Right lobe of liver (tissue), 4 donors: ENCODE data around the gene JAG1.

Source experiments
- CTCF ChIP-seq, 4 donors: fragments of 200-600 bp in 3 of 4; fragments of 450-650 bp in 1 of 4; IDR thresholded peaks; one replicate each; pipeline versions ENCODE4 v1.5.1 to v1.8.0; 2016 to 2022; ENCODE audit warnings: antibody characterized with exemption in 4 of 4, mild to moderate bottlenecking in 2 of 4
- POLR2A ChIP-seq: fragments of 450-650 bp; IDR thresholded peaks from one replicate; pipeline ENCODE4 v1.6.1; 2017; ENCODE audit warnings: antibody characterized with exemption, mild to moderate bottlenecking
- donor health status: DM: no; HTN: no; CAD: no.
- donor health status: DM: no; HTN: no; CAD: no.
- donor health status: DM: no; HTN: yes; CAD: no.

- TF ChIP-seq POLR2A = no peak
- no peak for TF ChIP-seq CTCF (IDR thresholded peaks at IDR 0.05)
Measured at GRCh38 chr20:10645205-10645570, 28.6 kb downstream of the JAG1 start.
